Measurements from ENCODE around the gene F7.

Gene F7

GRCh38 chr13:113060557-113061270 lies 44.9 kb upstream of the F7 start:
- TF ChIP-seq ZNF202 (tag by site-specific recombination; IDR thresholded peaks at IDR 0.05; ENCODE audit: borderline replicate concordance) (no peak), SALL2 (tag by site-specific recombination; IDR thresholded peaks at IDR 0.05; ENCODE audit: borderline replicate concordance) (no peak), ZNF585B (tag by site-specific recombination; IDR thresholded peaks at IDR 0.05) (no peak), PRDM4 (tag by site-specific recombination; IDR thresholded peaks at IDR 0.05) (no peak), OVOL3 (tag by site-specific recombination; IDR thresholded peaks at IDR 0.05) (no peak), CTCF (tag by site-specific recombination; IDR thresholded peaks at IDR 0.05) (no peak), ZBTB26 (tag by site-specific recombination; optimal IDR thresholded peaks at IDR 0.05) (no peak), ZNF549 (tag by site-specific recombination; IDR thresholded peaks at IDR 0.05) (no peak), ZNF423 (tag by site-specific recombination; IDR thresholded peaks at IDR 0.05) (no peak), ZNF558 (tag by site-specific recombination; IDR thresholded peaks at IDR 0.05) (no peak), ZNF76 (tag by site-specific recombination; IDR thresholded peaks at IDR 0.05; ENCODE audit: borderline replicate concordance, low read depth) (no peak), ZBTB11 (tag by site-specific recombination; conservative IDR thresholded peaks at IDR 0.05; ENCODE audit: low read depth) (no peak), REST (tag by site-specific recombination; IDR thresholded peaks at IDR 0.05) (no peak)
- CTCF ChIA-PET = no interaction called here
- POLR2A ChIA-PET = interaction anchor here (0.6 kb wide), 1 partner anchor 335 kb away, joined by 3 read pairs; no protein-coding TSS in a partner anchor
- H3K9me3 ChIP-seq (ENCODE audit: control insufficient read depth, insufficient read depth, low read depth, low read length) = no peaks in the 10 kb centered on the region
- H3K4me1 ChIP-seq (ENCODE audit: control insufficient read depth, insufficient read depth, low read length) = no peaks in the 10 kb centered on the region
- H3K27ac ChIP-seq (ENCODE audit: extremely low read depth, low read depth, low read length) = no peak overlapping the region
- H3K36me3 ChIP-seq (ENCODE audit: control insufficient read depth in 2 of 2, insufficient read depth in 1 of 2, low read length in 2 of 2) = no peaks in the 10 kb centered on the region
- H3K4me3 ChIP-seq (ENCODE audit: low read depth, low read length) = no peak overlapping the region

All from HEK293 (cell line).